GM13977 (cell line): ENCODE measurements around the gene ADAM10.
"Not testable (repeated sequence)": the region's sequence is repeated elsewhere in the genome, so short reads cannot be mapped to it uniquely, and the experiment has no call there.

Source experiments
- DNase-seq: peaks from one replicate; pipeline ENCODE4 v3.0.0; 2012; ENCODE audit warnings: low spot score
- CTCF ChIP-seq: IDR thresholded peaks from 2 replicates; pipeline ENCODE4 v1.5.1; 2012; ENCODE audit warnings: mild to moderate bottlenecking, control low read depth; ENCODE audit not compliant: insufficient read depth; ENCODE audit errors: extremely low read depth, missing control alignments
- in situ Hi-C: fragments of 300-500 bp; cut with MboI; formaldehyde crosslinking; loops from one replicate; pipeline ENCODE4 v1.12.0; 2022; ENCODE audit warnings: low sequenced_read_pairs, low pct_unique_long_range_greater_than_20kb, mixed read lengths, inconsistent platforms; ENCODE audit not compliant: unreplicated experiment

Gene ADAM10

DNA sequence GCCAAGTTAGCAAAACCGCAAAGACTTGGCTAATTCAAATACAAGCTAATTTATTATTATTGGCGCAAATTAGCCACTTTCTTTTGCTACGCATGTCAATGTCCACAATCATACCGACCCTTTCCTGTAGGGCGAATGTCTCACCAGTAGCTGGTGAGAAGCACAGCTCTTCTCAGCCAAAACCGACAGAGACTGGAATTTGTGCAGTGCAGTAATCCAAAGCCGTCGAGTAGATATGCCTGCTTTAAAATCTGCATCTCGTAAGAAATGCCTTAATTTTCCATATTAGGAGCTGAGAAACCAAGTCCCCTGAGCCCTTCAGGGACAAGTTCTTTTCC, 21.0 kb upstream of the ADAM10 start:
- in situ Hi-C loops = loop anchor here (25.0 kb wide), 1 partner anchor 508 kb away; no protein-coding TSS in a partner anchor
- DNase-seq = peak; percentile 70
- TF ChIP-seq CTCF = no peak

- in situ Hi-C loops = loop anchor here (25.0 kb wide), 1 partner anchor 506 kb away; no protein-coding TSS in a partner anchor
- not testable (repeated sequence) for DNase-seq
Observed at GRCh38 chr15:58768601-58769004, 19.1 kb upstream of the ADAM10 start.

DNA sequence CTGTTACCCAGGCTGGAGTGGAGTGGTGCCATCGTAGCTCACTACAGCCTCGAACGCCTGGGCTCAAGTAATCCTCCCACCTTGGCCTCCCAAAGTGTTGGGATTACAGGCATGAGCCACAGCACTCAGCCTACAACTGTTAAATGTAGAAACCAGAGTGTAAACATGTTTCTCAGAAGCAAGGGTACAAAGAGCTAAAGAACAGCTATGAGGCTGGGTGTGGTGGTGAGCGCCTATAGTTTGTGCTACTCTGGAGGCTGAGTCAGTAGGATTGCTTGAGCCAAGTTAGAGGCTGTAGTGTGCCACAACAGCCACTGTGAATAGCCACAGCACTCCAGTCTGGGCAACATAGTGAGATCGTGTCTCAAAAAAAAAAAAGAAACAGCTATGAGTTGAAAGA, 16.8 kb upstream of the ADAM10 start:
- in situ Hi-C loops = loop anchor here (25.0 kb wide), 1 partner anchor 504 kb away; no protein-coding TSS in a partner anchor
- no peak for TF ChIP-seq CTCF
- DNase-seq = no peak

- DNase-seq = no peak
- in situ Hi-C loops = loop anchor here (25.0 kb wide), 1 partner anchor 502 kb away; no protein-coding TSS in a partner anchor
Observed at GRCh38 chr15:58764468-58764867, 15.0 kb upstream of the ADAM10 start.

DNA sequence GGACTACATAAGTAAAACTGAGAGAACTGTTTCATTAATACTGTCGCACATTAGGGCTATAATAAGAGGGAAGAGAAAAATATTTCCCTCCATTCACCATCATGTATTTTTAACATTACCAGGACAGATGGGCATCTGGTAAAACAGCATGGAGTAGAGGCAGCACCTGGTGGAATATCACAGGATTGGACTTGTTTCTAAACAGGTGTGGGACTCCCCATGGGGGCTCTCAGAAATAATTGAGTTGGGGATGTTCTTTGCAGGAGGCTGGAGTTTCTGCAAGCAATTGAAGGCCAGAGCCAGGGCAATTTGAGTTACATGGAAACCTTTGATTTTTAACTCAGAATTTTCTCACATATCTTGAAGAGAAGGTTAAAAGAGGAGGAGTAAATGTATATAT, 13.2 kb upstream of the ADAM10 start:
- TF ChIP-seq CTCF = no peak
- in situ Hi-C loops = loop anchor here (25.0 kb wide), 1 partner anchor 500 kb away; no protein-coding TSS in a partner anchor
- DNase-seq = no peak

More at GRCh38 chr15:58764468-58764867, 15.0 kb upstream of the ADAM10 start:
- no peak for TF ChIP-seq CTCF

GRCh38 chr15:58762285-58762684, 12.8 kb upstream of the ADAM10 start:
- TF ChIP-seq CTCF = no peak
- no peak for DNase-seq
- in situ Hi-C loops = loop anchor here (25.0 kb wide), 1 partner anchor 500 kb away; no protein-coding TSS in a partner anchor

DNA sequence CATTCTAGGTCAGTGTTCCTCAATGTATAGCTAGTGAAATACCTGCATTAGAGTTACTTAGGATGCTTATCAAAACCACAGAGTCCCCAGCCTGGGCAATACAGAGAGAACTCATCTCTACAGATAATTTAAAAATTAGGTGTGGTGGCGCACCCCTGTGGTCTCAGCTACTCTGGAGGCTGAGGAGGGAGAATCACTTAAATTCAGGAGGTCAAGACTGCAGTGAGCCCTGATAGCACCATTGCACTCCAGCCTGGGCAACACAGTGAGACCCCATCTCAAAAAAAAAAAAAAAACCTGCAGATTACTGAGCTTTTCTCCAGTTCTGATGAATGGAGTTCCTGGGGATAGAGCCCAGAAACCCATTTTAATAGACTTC, 11.5 kb upstream of the ADAM10 start:
- no peak for DNase-seq
- TF ChIP-seq CTCF = peak; percentile 13
- in situ Hi-C loops = loop anchor here (25.0 kb wide), 1 partner anchor 499 kb away; no protein-coding TSS in a partner anchor
